Skeletal muscle satellite cell (primary cell): ENCODE results near the gene STEAP1.
"Not testable (repeated sequence)": the region's sequence is repeated elsewhere in the genome, so short reads cannot be mapped to it uniquely, and the experiment has no call there.

Source experiments
- H3K27me3 ChIP-seq: 2 replicates; pipeline ENCODE4 v1.7.0; 2013; ENCODE audit warnings: low read length; ENCODE audit not compliant: control insufficient read depth, insufficient read depth
- H3K36me3 ChIP-seq: 2 replicates; pipeline ENCODE4 v1.7.0; 2013; ENCODE audit warnings: mild to moderate bottlenecking, control low read depth, low read length; ENCODE audit not compliant: insufficient read depth
- H3K4me1 ChIP-seq: 2 replicates; pipeline ENCODE4 v1.7.0; 2013; ENCODE audit warnings: low read length; ENCODE audit not compliant: control insufficient read depth, insufficient read depth
- H3K4me2 ChIP-seq: 2 replicates; pipeline ENCODE4 v1.7.0; 2013; ENCODE audit warnings: mild to moderate bottlenecking, low read length
- H3K4me3 ChIP-seq: 2 replicates; pipeline ENCODE4 v1.7.0; 2013; ENCODE audit warnings: low read length
- H3K9ac ChIP-seq: 2 replicates; pipeline ENCODE4 v1.7.0; 2013; ENCODE audit warnings: mild to moderate bottlenecking, low read depth, low read length, moderate library complexity
- H3K9me3 ChIP-seq: replicated peaks from 2 replicates; pipeline ENCODE4 v1.7.0; 2013; ENCODE audit warnings: mild to moderate bottlenecking, control low read depth, low read length

Gene STEAP1

DNA sequence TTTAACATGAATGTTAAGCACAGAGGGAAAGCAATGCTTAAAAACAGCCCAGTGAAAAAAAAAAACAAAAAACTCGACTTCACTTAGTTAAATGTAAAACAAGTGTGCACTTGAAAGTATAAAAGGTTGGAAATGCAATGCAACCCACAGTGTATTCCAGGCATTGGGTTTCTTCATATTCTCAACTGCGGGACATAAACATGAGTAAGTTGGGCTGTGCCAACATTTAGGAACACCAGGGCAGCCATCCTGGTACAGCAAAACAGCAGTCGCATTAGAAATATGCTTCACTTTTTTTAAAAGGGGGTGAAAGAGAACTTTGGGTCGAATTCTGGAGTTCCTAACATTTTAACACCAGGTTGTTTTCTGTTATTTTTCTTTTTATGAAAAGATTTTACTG lies 937 bp downstream of the STEAP1 start:
- H3K4me3 ChIP-seq = peak overlapping the region; percentile 65
- peak overlapping the region; percentile 87 for H3K9ac ChIP-seq
- H3K36me3 ChIP-seq = peaks cover 7% of the 10 kb centered on the region

DNA sequence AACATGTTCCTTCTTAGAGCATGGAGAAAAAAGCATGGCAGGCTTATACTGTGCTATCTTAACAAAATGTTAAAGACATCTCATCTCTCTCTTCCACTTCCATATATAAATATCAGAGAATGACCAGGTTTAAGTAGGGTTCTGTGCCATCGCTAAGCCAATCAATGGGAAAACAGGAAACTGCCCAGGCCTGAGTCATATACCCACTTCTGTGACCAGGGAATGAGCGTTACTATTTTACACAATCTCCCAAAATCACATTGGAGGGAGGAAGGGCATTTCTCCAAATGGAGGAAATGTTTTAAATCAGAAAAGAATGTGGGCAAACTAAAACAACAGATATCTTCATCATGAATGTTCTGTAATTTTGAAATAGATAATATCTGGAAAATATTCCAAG lies 3.1 kb downstream of the STEAP1 start:
- Histone ChIP-seq H3K36me3 (peaks cover 13% of the 10 kb centered on the region), H3K4me3 (peak overlapping the region; percentile 52), H3K9ac (peak overlapping the region; percentile 38), H3K4me1 (peaks cover 34% of the 10 kb centered on the region), H3K4me2 (peak overlapping the region; percentile 67)
- not testable (repeated sequence) for H3K27me3 ChIP-seq, H3K9me3 ChIP-seq

More for the DNA sequence above, 937 bp downstream of the STEAP1 start:
- no peaks in the 10 kb centered on the region for H3K27me3 ChIP-seq
- H3K4me1 ChIP-seq = peaks cover 34% of the 10 kb centered on the region
- no peaks in the 10 kb centered on the region for H3K9me3 ChIP-seq
- H3K4me2 ChIP-seq = peak overlapping the region; percentile 92

DNA sequence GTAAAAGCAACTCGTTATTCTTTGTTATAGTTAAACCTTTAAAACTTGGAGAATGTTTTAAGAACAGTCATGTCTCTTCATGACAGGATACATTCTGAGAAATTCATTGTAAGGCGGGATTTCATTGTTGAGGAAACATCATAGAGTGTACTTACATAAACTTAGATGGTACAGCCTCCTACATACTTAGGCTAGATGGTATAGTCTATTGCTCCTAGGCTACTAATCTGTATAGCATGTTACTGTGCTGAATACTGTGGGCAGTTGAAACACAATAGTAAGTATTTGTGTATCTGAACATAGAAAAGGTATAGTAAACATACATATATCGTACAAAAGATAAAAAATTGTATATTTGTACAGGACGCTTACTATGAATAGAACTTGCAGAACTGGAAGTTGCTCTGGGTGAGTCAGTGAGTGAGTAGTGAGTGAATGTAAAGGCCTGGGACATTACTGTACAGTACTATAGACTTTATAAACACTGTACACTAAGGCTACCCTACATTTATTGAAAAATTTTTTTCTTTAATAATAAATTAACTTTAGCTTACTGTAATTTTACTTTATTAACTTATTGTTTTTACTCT lies 3.6 kb downstream of the STEAP1 start:
- Histone ChIP-seq H3K9ac (peak overlapping the region; percentile 18), H3K4me2 (peak overlapping the region; percentile 67), H3K4me1 (peaks cover 34% of the 10 kb centered on the region), H3K36me3 (peaks cover 13% of the 10 kb centered on the region)
- not testable (repeated sequence) for H3K9me3 ChIP-seq, H3K27me3 ChIP-seq, H3K4me3 ChIP-seq

DNA sequence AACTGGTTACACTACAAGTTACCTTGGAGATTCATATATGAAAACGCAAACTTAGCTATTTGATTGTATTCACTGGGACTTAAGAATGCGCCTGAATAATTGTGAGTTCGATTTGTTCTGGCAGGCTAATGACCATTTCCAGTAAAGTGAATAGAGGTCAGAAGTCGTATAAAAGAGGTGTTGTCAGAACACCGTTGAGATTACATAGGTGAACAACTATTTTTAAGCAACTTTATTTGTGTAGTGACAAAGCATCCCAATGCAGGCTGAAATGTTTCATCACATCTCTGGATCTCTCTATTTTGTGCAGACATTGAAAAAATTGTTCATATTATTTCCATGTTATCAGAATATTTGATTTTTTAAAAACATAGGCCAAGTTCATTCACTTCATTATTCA lies 9.3 kb downstream of the STEAP1 start:
- Histone ChIP-seq H3K4me2 (no peak overlapping the region), H3K4me3 (no peak overlapping the region), H3K4me1 (peaks cover 9% of the 10 kb centered on the region), H3K36me3 (peaks cover 29% of the 10 kb centered on the region), H3K9ac (no peak overlapping the region), H3K27me3 (no peaks in the 10 kb centered on the region), H3K9me3 (no peaks in the 10 kb centered on the region)

DNA sequence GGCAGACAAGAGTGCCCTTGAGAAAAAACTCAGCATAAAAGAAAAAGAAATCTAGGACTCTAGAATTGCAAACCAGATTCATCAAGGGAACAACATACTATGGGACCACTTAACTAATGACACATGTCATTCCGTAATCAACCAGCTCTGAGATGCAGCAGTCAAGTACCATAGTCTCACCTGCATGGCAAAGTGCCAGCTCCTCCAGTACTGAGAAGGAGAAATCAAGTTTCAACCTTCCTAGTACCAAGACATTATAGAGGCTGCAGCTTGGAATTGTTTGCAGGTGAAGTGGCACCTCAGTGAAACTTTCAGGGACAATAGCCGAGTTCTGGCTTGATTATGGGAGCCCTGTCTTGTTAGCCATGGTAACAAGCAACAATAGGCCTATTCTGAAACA lies 11.5 kb downstream of the STEAP1 start:
- Histone ChIP-seq H3K9me3 (no peaks in the 10 kb centered on the region), H3K4me1 (no peaks in the 10 kb centered on the region), H3K27me3 (no peaks in the 10 kb centered on the region), H3K4me2 (no peak overlapping the region), H3K9ac (no peak overlapping the region), H3K36me3 (peaks cover 22% of the 10 kb centered on the region), H3K4me3 (no peak overlapping the region)

DNA sequence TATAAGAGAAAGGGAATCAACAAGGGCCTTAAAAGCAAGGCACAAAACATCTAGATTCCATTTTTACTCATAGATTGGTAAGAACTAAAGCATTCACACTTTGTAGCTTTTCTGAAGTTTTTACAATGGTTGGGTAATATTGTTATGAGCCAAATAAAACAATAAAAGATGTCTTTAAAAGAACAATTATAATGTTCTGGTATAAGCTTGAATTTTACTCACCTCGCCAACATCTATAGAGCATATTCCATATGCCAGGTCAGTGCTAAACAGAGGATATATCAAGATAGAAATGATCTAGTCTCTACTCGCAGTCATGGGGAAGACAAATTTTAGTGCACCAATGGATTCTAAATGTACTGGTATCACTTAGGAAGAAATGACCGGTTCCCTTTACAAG lies 11.9 kb downstream of the STEAP1 start:
- no peaks in the 10 kb centered on the region for H3K9me3 ChIP-seq
- no peaks in the 10 kb centered on the region for H3K27me3 ChIP-seq
- H3K9ac ChIP-seq = no peak overlapping the region
- H3K4me1 ChIP-seq = no peaks in the 10 kb centered on the region
- H3K4me2 ChIP-seq = no peak overlapping the region
- no peak overlapping the region for H3K4me3 ChIP-seq
- H3K36me3 ChIP-seq = peaks cover 18% of the 10 kb centered on the region

DNA sequence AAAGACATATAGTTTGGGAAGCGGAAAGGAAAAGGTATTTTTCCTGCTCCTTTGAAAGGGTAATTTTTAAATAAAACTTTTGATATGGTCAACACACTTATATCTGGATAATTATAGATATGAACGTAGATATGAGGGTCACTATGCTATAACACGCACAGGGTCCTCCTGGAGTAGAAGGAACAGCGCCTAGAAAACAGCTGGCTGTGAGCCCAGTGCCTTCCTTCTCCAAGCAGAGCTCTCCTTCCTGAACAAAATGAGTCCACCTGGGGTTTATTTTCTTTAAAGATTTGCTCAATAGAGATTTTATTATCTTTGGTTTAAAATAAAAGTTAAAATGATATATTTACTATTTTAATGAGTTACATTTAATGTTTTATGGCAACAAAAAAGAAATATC lies 13.1 kb downstream of the STEAP1 start:
- Histone ChIP-seq H3K9me3 (no peaks in the 10 kb centered on the region), H3K9ac (no peak overlapping the region), H3K4me3 (no peak overlapping the region), H3K4me1 (no peaks in the 10 kb centered on the region), H3K27me3 (no peaks in the 10 kb centered on the region), H3K4me2 (no peak overlapping the region), H3K36me3 (peaks cover 16% of the 10 kb centered on the region)

DNA sequence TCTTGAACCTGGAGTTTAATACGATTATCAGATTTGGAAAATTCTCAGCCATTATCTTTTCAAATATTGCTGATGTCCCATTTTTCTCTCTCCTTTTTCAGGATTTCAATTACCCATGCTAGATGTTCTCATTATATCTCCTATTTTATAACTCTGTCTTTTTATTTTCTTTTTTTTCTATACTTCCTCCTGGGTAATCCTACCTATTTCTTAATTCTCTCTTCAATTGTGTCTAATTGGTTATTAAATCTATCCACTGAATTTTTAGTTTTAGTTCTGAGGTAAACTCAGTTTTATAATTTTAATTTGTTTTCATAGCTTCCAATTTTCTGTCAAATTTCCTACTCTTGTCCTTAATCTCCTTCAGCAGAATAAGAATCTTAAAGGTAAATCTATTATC lies 15.6 kb downstream of the STEAP1 start:
- Histone ChIP-seq H3K9me3 (no peaks in the 10 kb centered on the region), H3K4me1 (peaks cover 8% of the 10 kb centered on the region), H3K4me3 (no peak overlapping the region), H3K9ac (no peak overlapping the region), H3K36me3 (no peaks in the 10 kb centered on the region), H3K27me3 (no peaks in the 10 kb centered on the region), H3K4me2 (no peak overlapping the region)

DNA sequence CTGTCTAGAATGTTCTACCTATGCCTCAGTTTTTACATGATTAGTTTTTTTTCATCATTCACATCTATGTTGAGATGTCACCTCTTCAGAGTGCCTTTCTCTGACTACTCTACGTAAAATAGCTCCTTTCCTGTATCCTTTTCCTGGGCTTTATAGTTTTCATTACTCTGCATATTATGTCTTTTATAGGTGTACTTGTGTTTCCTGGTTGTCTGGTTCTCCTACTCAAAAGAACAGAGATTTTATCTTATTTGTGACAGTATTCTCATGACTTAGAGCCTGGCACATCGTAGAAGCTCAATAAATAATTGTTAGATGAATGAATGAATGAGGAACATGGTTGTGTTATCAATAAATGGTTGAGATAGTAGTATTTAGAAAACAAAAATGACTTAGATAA lies 17.9 kb downstream of the STEAP1 start:
- Histone ChIP-seq H3K36me3 (no peaks in the 10 kb centered on the region), H3K4me2 (no peak overlapping the region), H3K9me3 (no peaks in the 10 kb centered on the region), H3K4me1 (peaks cover 8% of the 10 kb centered on the region), H3K27me3 (no peaks in the 10 kb centered on the region), H3K9ac (no peak overlapping the region), H3K4me3 (no peak overlapping the region)

DNA sequence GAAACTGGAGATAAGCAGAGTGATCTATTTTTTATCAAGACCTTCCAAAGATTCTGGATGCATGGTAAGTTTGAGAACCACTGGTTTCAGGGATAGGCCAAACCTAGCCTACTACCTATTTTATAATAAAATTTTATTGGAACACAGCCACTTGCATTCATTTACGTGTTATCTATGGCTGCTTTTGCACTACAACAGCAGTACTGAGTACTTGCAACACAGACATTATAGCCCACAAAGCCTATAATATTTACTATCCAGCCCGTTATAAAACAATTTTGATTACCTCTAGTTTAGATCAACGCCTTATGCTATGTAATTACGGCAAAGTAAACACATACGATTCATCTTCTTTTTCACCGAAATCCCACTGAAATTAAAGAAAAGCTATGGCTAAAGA lies 18.4 kb downstream of the STEAP1 start:
- Histone ChIP-seq H3K27me3 (no peaks in the 10 kb centered on the region), H3K4me2 (no peak overlapping the region), H3K4me1 (peaks cover 12% of the 10 kb centered on the region), H3K4me3 (no peak overlapping the region), H3K9me3 (no peaks in the 10 kb centered on the region), H3K9ac (no peak overlapping the region), H3K36me3 (no peaks in the 10 kb centered on the region)

DNA sequence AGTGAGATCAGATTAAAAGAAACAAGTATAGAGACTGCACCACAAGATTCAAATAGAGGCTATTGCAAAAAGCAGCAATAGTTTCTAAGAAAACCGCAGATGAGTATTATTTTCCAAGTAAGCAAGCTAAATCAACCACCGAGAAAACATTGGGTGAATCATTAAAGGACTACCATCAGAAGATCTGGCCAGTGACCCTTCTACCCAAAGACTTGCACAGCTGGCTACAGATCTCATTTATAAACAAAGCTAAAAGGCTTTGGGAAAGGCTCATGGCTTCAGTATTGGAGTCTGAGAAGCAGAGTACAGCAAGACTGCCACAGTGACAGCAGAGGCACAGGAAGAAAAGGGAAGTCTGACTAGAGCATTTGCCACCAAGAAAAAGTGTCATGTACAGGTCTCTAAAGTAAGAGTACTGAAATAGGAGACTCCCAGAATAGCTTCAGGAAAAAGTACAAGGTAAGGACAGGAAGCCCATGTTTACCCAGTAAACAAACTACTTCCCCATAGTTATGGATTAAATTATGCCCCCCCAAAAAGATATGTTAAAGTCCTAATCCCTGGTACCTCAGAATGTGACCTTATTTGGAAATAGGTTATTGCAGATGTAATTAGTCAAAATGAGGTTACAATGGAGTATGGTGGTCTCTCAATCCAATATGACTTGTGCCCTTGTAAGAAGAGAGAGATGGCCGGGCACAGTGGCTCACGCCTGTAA lies 19.0 kb downstream of the STEAP1 start:
- no peak overlapping the region for H3K9ac ChIP-seq
- H3K9me3 ChIP-seq = no peaks in the 10 kb centered on the region
- H3K36me3 ChIP-seq = no peaks in the 10 kb centered on the region
- H3K4me2 ChIP-seq = no peak overlapping the region
- H3K4me3 ChIP-seq = no peak overlapping the region
- H3K27me3 ChIP-seq = no peaks in the 10 kb centered on the region
- H3K4me1 ChIP-seq = peaks cover 18% of the 10 kb centered on the region

DNA sequence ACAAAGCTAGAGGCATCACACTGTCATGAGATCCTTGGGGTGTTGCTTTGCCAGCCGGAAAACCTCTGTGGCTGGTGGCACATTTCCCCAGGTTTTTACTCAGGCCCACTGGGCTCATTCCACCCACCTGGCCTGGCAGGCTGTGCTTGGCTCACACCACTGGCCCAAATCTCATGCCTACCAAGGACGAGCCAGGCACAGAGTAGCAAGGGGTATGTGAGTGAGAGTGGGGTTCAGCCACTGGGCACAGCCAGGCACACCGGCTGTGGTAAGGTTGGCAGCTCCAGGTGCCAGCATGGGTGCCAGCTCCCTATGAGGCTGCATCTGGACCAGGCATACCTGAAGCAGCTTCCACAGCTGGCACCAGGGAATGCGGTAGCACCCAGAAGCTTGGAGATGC lies 21.4 kb downstream of the STEAP1 start:
- peaks cover 40% of the 10 kb centered on the region for H3K4me1 ChIP-seq
- H3K9me3 ChIP-seq = no peaks in the 10 kb centered on the region
- H3K9ac ChIP-seq = no peak overlapping the region
- H3K27me3 ChIP-seq = no peaks in the 10 kb centered on the region
- H3K4me3 ChIP-seq = no peak overlapping the region
- no peak overlapping the region for H3K4me2 ChIP-seq
- no peaks in the 10 kb centered on the region for H3K36me3 ChIP-seq
